ENCODE results near the gene APPBP2. TPM values are rescaled to one million over a fixed set of nuclear protein-coding genes. Genes with fewer than 3 reads are reported as not detected.

The APPBP2 gene
- total RNA-seq, 1 donor from 2014 or later: 15.5 TPM

DNA sequence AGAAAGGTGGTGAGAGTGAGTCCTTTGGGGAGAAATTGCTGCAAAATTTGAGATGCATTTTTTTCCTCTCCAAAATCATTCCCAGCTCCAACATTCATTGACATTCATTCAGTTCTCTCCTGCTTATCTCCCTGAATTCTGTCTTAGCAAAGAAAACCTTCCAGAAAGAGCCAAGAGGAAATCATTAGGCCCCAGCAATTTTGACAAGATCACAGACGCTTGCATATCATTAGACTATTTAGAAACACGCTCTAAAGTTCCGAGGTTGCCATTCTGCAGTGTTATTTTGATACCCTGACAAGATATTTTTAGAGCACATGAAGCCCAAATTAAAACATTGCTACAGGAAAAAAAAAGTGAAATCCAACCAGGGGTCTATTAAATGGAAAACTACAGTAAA is 113.3 kb downstream of the APPBP2 start:
- H3K4me3 ChIP-seq (ENCODE audit: low read depth, low read length): no peak overlapping the region
- no peak for DNase-seq (ENCODE audit: low read depth)
- no peaks in the 10 kb centered on the region for H3K36me3 ChIP-seq (ENCODE audit: control insufficient read depth, insufficient read depth, low read length)
- no peak for FAIRE-seq
- H3K27me3 ChIP-seq (ENCODE audit: control insufficient read depth, insufficient read depth, low read length): no peaks in the 10 kb centered on the region
- TF ChIP-seq, protein P1, sequence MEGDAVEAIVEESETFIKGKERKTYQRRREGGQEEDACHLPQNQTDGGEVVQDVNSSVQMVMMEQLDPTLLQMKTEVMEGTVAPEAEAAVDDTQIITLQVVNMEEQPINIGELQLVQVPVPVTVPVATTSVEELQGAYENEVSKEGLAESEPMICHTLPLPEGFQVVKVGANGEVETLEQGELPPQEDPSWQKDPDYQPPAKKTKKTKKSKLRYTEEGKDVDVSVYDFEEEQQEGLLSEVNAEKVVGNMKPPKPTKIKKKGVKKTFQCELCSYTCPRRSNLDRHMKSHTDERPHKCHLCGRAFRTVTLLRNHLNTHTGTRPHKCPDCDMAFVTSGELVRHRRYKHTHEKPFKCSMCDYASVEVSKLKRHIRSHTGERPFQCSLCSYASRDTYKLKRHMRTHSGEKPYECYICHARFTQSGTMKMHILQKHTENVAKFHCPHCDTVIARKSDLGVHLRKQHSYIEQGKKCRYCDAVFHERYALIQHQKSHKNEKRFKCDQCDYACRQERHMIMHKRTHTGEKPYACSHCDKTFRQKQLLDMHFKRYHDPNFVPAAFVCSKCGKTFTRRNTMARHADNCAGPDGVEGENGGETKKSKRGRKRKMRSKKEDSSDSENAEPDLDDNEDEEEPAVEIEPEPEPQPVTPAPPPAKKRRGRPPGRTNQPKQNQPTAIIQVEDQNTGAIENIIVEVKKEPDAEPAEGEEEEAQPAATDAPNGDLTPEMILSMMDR (IDR thresholded peaks at IDR 0.05; ENCODE audit: insufficient read depth, low read length, severe bottlenecking): no peak

GRCh38 chr17:60410001-60410400 is 116.0 kb downstream of the APPBP2 start:
- TF ChIP-seq, protein P1 (IDR thresholded peaks at IDR 0.05; ENCODE audit: insufficient read depth, low read length, severe bottlenecking): no peak
- DNase-seq (ENCODE audit: low read depth) (no peak), FAIRE-seq (no peak)
- H3K4me3 ChIP-seq (ENCODE audit: low read depth, low read length): no peak overlapping the region
- no peaks in the 10 kb centered on the region for H3K36me3 ChIP-seq (ENCODE audit: control insufficient read depth, insufficient read depth, low read length)
- H3K27me3 ChIP-seq (ENCODE audit: control insufficient read depth, insufficient read depth, low read length): no peaks in the 10 kb centered on the region

- no peak overlapping the region for H3K4me3 ChIP-seq (ENCODE audit: low read depth, low read length)
- DNase-seq (ENCODE audit: low read depth) (no peak), FAIRE-seq (no peak)
- TF ChIP-seq, protein P1 (IDR thresholded peaks at IDR 0.05; ENCODE audit: insufficient read depth, low read length, severe bottlenecking): no peak
- no peaks in the 10 kb centered on the region for H3K27me3 ChIP-seq (ENCODE audit: control insufficient read depth, insufficient read depth, low read length)
- H3K36me3 ChIP-seq (ENCODE audit: control insufficient read depth, insufficient read depth, low read length): no peaks in the 10 kb centered on the region
Observed at GRCh38 chr17:60406887-60407286, 119.2 kb downstream of the APPBP2 start.

- Histone ChIP-seq H3K4me3 (ENCODE audit: low read depth, low read length) (no peak overlapping the region), H3K36me3 (ENCODE audit: control insufficient read depth, insufficient read depth, low read length) (no peaks in the 10 kb centered on the region), H3K27me3 (ENCODE audit: control insufficient read depth, insufficient read depth, low read length) (no peaks in the 10 kb centered on the region)
- no peak for DNase-seq (ENCODE audit: low read depth)
- no peak for FAIRE-seq
- TF ChIP-seq, protein P1 (IDR thresholded peaks at IDR 0.05; ENCODE audit: insufficient read depth, low read length, severe bottlenecking): no peak
Observed at GRCh38 chr17:60403962-60404361, 122.1 kb downstream of the APPBP2 start.

DNA sequence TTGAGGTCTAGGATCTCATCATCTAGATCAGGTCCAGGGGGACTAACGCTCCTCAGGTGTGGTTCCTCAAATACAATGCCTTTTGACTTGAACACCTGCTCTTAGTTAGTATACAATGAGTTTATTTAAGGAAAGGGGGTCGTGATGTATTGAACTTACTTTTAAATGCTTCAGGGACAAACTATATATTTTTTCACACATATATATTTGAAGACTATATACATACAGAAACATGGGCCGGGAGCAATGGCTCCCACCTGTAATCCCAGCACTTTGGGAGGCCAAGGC is 122.6 kb downstream of the APPBP2 start:
- DNase-seq (ENCODE audit: low read depth): no peak
- Histone ChIP-seq H3K4me3 (ENCODE audit: low read depth, low read length) (no peak overlapping the region), H3K36me3 (ENCODE audit: control insufficient read depth, insufficient read depth, low read length) (no peaks in the 10 kb centered on the region), H3K27me3 (ENCODE audit: control insufficient read depth, insufficient read depth, low read length) (no peaks in the 10 kb centered on the region)
- FAIRE-seq: no peak
- TF ChIP-seq, protein P1 (IDR thresholded peaks at IDR 0.05; ENCODE audit: insufficient read depth, low read length, severe bottlenecking): no peak

DNA sequence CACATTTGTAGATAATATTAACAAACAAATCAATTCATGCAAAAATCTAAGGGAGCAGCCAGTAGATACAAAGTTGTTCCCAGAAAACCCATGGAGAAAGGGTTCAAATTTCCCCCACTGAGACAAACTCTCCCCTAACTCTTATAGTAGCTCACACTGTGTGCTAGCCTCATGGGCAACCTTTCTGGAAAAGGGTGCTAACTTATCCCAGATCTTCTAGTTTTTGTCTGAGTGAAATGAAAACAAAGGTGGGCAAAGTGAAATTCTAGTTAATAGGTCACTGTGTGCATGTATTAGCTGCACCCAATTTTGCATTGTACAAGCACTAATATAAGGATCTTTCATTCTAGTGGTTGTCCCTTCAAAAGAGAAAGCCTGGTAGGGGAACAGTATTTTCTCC is 124.2 kb downstream of the APPBP2 start:
- TF ChIP-seq, protein P1 (IDR thresholded peaks at IDR 0.05; ENCODE audit: insufficient read depth, low read length, severe bottlenecking): no peak
- no peak for DNase-seq (ENCODE audit: low read depth)
- no peak for FAIRE-seq
- H3K27me3 ChIP-seq (ENCODE audit: control insufficient read depth, insufficient read depth, low read length): no peaks in the 10 kb centered on the region
- H3K4me3 ChIP-seq (ENCODE audit: low read depth, low read length): no peak overlapping the region
- no peaks in the 10 kb centered on the region for H3K36me3 ChIP-seq (ENCODE audit: control insufficient read depth, insufficient read depth, low read length)

Measured in bronchial epithelial cell (primary cell).